ENCODE results near the gene FGA.

Gene FGA

DNA sequence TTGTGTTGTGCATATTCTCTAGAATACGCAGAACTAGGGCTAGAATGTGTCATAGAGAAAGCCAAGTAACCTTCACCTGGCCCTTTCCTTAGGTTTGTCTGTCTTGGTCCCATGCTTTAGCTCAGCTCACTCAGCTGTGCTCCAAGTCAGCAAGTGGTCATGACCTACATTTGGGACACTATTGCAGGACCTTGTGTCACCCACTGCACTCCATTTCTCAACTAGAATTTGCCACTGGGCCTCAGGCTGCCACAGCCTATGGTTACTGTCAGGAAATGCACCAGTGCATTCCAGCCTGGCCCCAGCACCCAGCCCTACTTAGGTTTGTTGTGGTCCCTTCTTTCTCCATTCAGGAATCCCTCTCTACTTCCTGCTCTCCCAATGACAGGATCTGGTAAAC lies 29.6 kb upstream of the FGA start:
- DNase-seq (ENCODE audit: insufficient read length, low spot score) (no peak), FAIRE-seq (no peak)
- no peak for TF ChIP-seq POLR2A (IDR thresholded peaks at IDR 0.05; ENCODE audit: low read depth, low read length)
- TF ChIP-seq POLR2AphosphoS5 (IDR thresholded peaks at IDR 0.05; ENCODE audit: low read depth, low read length) = no peak
- TF ChIP-seq POU2F2 (IDR thresholded peaks at IDR 0.05; ENCODE audit: low read depth, low read length) = no peak
- TF ChIP-seq SPI1 (IDR thresholded peaks at IDR 0.05; ENCODE audit: low read depth, low read length) = no peak
- no peak for TF ChIP-seq PAX5 (IDR thresholded peaks at IDR 0.05; ENCODE audit: insufficient read depth, low read length, severe bottlenecking)
- TF ChIP-seq TAF1 (IDR thresholded peaks at IDR 0.05; ENCODE audit: low read depth, low read length) = no peak

DNA sequence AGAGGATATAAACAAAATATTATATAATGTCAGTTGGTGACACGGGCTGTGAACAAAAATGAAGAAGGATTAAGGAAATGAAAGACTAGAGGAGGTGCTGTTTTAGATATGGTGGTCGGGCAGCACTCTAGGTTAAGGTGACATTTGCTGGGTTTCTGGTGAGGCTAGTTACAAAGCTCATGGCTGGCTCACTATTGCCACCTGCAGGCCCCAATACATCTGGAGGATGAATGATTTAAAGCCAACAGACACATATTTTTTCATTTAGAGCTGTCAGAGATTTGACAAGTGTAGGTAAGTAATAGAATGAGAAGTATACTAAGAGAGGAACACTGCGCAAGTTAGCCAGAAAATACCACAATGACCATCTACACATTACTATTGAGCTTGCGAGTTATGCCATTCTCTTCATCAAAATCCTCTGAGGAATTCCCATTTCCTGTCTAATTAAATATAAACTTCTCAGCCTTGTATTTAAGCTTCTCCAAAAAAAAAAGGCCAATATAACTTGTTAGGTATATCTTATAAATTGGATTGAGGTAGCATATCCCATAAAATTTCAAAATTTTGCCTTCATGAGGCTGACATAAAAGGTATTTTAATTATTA lies 28.3 kb upstream of the FGA start:
- no peak for TF ChIP-seq POU2F2 (IDR thresholded peaks at IDR 0.05; ENCODE audit: low read depth, low read length)
- TF ChIP-seq POLR2AphosphoS5 (IDR thresholded peaks at IDR 0.05; ENCODE audit: low read depth, low read length) = no peak
- no peak for TF ChIP-seq PAX5 (IDR thresholded peaks at IDR 0.05; ENCODE audit: insufficient read depth, low read length, severe bottlenecking)
- TF ChIP-seq TAF1 (IDR thresholded peaks at IDR 0.05; ENCODE audit: low read depth, low read length) = no peak
- TF ChIP-seq SPI1 (IDR thresholded peaks at IDR 0.05; ENCODE audit: low read depth, low read length) = no peak
- TF ChIP-seq POLR2A (IDR thresholded peaks at IDR 0.05; ENCODE audit: low read depth, low read length) = no peak
- FAIRE-seq = peak; percentile 63
- peak; percentile 4 for DNase-seq (ENCODE audit: insufficient read length, low spot score)

DNA sequence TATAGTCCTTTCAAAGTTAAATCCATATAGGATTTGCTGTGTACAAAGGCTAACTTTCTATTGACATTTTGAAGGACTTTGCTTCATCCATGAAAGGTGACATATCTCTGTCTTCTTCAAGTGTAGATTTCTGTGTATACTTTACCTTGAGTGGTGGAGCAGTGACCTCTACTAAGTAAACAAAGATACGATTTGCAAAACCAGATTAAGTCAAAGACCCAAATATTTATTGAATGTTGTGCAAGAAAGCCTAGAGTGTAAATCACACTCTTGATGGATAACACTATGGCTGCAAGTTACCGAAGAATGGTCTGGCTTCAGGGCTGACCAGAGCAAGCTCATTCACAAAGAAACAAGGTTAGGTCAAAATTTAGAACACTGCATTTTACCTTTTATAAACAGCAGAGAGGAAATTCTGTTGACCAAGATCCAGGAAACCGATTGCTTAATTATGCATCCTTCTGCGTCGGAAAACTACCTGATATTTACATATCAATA lies 27.3 kb upstream of the FGA start:
- peak; percentile 66 for FAIRE-seq
- no peak for TF ChIP-seq POU2F2 (IDR thresholded peaks at IDR 0.05; ENCODE audit: low read depth, low read length)
- TF ChIP-seq PAX5 (IDR thresholded peaks at IDR 0.05; ENCODE audit: insufficient read depth, low read length, severe bottlenecking) = no peak
- TF ChIP-seq POLR2A (IDR thresholded peaks at IDR 0.05; ENCODE audit: low read depth, low read length) = no peak
- TF ChIP-seq POLR2AphosphoS5 (IDR thresholded peaks at IDR 0.05; ENCODE audit: low read depth, low read length) = no peak
- TF ChIP-seq TAF1 (IDR thresholded peaks at IDR 0.05; ENCODE audit: low read depth, low read length) = no peak
- TF ChIP-seq SPI1 (IDR thresholded peaks at IDR 0.05; ENCODE audit: low read depth, low read length) = no peak

DNA sequence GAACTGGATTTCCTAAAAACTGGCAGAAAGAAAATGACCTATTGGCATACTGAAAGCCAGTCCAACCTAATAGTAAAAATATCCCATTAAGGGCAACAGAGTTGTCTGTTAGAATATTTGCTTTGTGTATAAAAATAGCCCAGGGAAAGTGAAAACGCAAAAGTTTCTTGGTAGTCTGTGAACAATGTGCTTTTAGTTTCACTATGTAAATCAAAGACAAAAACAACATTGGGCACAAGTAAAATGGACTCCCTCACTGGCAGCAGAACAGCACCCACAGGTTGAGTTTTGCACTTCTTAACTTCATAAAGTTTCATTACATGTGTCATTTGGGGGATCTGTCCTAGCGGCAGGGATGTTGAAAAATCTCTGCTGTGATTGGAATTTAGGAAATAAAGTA lies 26.2 kb upstream of the FGA start:
- FAIRE-seq (no peak), DNase-seq (ENCODE audit: insufficient read length, low spot score) (peak; percentile 1)
- TF ChIP-seq POLR2AphosphoS5 (IDR thresholded peaks at IDR 0.05; ENCODE audit: low read depth, low read length) (no peak), SPI1 (IDR thresholded peaks at IDR 0.05; ENCODE audit: low read depth, low read length) (no peak), POLR2A (IDR thresholded peaks at IDR 0.05; ENCODE audit: low read depth, low read length) (no peak), TAF1 (IDR thresholded peaks at IDR 0.05; ENCODE audit: low read depth, low read length) (no peak), POU2F2 (IDR thresholded peaks at IDR 0.05; ENCODE audit: low read depth, low read length) (no peak), PAX5 (IDR thresholded peaks at IDR 0.05; ENCODE audit: insufficient read depth, low read length, severe bottlenecking) (no peak)

More for the DNA sequence above, 27.3 kb upstream of the FGA start:
- no peak for DNase-seq (ENCODE audit: insufficient read length, low spot score)

DNA sequence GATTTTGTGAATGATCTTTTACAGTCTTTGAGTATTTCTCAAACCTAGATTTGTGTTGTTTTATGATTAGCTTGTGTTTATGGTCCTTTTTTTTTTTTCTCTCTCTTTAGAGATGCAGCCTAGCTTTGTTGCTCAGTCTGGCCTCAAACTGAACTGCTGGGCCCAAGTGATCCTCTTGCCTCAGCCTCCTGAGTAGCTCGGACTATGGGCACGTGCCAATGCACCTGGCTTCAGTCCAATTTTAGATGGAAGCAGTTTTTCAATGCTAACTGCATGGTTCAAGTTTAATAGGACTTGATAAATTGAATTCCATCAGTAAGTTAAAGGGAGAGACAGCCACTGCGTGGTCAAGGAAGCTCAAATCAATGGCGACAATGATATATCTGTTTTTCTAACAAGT lies 25.7 kb upstream of the FGA start:
- FAIRE-seq = peak; percentile 35
- no peak for DNase-seq (ENCODE audit: insufficient read length, low spot score)
- TF ChIP-seq POLR2AphosphoS5 (IDR thresholded peaks at IDR 0.05; ENCODE audit: low read depth, low read length) (no peak), POLR2A (IDR thresholded peaks at IDR 0.05; ENCODE audit: low read depth, low read length) (no peak), TAF1 (IDR thresholded peaks at IDR 0.05; ENCODE audit: low read depth, low read length) (no peak)

DNA sequence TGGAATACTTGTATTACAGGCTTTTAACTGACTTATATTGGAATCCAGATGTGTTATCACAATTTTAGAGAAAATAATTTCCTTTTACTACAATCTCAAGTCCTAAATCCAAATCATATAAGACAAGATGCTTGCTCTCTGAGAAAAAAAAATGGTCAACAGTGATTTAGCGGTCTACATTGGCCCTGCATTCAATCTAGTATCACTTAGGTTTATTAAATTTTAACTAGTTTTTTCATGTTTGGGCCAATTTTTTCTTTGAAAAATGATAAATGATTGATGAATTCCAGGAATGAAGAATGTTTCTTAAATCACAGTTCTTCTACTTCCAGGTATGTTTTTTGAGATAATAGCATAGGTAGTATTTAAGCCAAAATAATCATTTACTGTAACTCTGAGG lies 24.7 kb upstream of the FGA start:
- no peak for DNase-seq (ENCODE audit: insufficient read length, low spot score)
- no peak for FAIRE-seq
- TF ChIP-seq SPI1 (IDR thresholded peaks at IDR 0.05; ENCODE audit: low read depth, low read length) (no peak), TAF1 (IDR thresholded peaks at IDR 0.05; ENCODE audit: low read depth, low read length) (no peak), POLR2A (IDR thresholded peaks at IDR 0.05; ENCODE audit: low read depth, low read length) (no peak), POU2F2 (IDR thresholded peaks at IDR 0.05; ENCODE audit: low read depth, low read length) (no peak), PAX5 (IDR thresholded peaks at IDR 0.05; ENCODE audit: insufficient read depth, low read length, severe bottlenecking) (no peak)

DNA sequence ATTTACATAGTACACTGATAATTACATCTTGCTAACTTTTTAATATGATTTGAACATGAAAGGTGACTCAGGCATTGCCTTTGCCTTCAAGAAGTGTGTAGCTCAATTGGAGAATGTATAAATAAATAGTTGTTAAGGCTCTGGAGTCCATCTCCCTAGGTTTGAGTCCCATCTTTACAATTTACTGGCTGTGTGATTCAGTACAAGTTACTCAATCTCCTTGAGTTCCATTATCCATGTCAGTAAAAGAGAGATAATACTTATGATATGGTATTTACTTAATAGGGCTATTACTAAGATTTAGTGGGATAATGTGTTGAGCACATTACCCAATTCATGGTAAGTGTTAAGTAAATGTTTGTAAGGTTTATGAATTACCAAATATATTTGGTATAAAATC lies 23.8 kb upstream of the FGA start:
- no peak for FAIRE-seq
- TF ChIP-seq POLR2A (IDR thresholded peaks at IDR 0.05; ENCODE audit: low read depth, low read length) = no peak
- TF ChIP-seq SPI1 (IDR thresholded peaks at IDR 0.05; ENCODE audit: low read depth, low read length) = no peak
- TF ChIP-seq POLR2AphosphoS5 (IDR thresholded peaks at IDR 0.05; ENCODE audit: low read depth, low read length) = no peak
- no peak for TF ChIP-seq POU2F2 (IDR thresholded peaks at IDR 0.05; ENCODE audit: low read depth, low read length)
- no peak for TF ChIP-seq TAF1 (IDR thresholded peaks at IDR 0.05; ENCODE audit: low read depth, low read length)
- TF ChIP-seq PAX5 (IDR thresholded peaks at IDR 0.05; ENCODE audit: insufficient read depth, low read length, severe bottlenecking) = no peak
- DNase-seq (ENCODE audit: insufficient read length, low spot score) = no peak

DNA sequence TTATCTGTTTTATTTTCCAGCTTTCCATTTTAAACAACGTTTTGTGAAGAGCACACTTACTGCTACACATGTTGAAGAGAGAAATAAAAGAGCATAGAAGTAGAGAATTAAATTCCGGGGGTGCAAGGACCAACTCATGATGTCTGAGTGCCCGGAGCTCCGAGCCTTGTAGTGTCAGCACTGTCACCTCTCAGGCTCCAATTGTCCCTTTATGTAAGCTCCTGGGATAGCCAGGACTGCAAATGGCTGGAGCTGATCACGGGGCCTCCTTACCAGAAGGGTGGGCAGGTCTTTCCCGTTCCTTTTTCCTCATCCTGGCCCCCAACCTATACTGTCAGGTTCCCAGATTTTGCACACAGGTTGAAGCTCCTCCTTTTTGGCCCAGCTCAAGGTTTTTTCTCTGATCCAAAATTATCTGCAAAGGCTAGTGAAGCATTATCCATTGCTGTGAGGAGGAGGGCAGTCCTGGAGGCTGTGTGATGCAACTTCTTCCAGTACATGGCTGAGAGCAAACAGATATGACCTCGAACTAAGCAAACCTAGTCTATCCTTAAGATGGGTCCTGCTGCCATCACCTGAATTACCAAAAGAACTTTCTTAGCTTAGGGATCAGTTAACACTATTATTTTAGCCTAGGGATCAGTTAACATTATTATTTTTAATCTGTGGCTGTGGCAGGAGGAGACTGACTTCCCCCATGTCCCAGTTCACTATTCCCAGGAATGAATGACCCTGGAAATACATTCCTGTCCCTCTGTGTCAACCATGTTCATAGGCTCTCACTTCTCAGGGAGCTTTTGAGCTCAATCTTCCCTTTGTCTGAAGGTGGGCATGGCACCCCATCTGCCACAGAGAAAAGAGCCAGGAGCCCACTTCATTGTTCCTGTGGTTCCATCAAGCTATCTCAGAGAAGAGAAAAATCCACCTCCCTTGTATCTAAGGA lies 22.2 kb upstream of the FGA start, which contains the start of gene FGG:
FGG (minus strand) TSS at position 185 of the 943 bp plus-strand sequence; CDS start at position 138, 47 bp downstream.
- no peak for DNase-seq (ENCODE audit: insufficient read length, low spot score)
- FAIRE-seq = no peak
- TF ChIP-seq POU2F2 (IDR thresholded peaks at IDR 0.05; ENCODE audit: low read depth, low read length) (no peak), TAF1 (IDR thresholded peaks at IDR 0.05; ENCODE audit: low read depth, low read length) (no peak), POLR2A (IDR thresholded peaks at IDR 0.05; ENCODE audit: low read depth, low read length) (no peak), POLR2AphosphoS5 (IDR thresholded peaks at IDR 0.05; ENCODE audit: low read depth, low read length) (no peak), SPI1 (IDR thresholded peaks at IDR 0.05; ENCODE audit: low read depth, low read length) (no peak), PAX5 (IDR thresholded peaks at IDR 0.05; ENCODE audit: insufficient read depth, low read length, severe bottlenecking) (no peak)

DNA sequence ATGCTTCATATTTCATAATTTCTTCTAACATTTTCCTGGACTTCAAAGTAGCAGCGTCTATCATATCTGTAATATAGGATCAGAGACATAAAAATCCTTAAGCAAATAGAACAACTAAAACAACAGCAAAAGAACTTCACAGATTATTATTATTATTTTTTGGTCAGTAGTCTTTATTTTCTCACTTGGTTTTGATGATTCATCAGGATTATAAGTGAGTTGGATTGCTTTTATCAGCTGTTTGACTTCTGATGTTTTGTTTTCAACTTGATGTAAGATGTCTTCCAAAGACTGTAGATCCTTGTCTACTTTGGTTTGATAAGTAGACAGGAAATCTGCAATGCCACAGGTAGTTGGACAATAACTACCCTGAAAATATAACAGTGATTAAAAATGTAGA lies 21.3 kb upstream of the FGA start:
- TF ChIP-seq SPI1 (IDR thresholded peaks at IDR 0.05; ENCODE audit: low read depth, low read length) (no peak), POLR2A (IDR thresholded peaks at IDR 0.05; ENCODE audit: low read depth, low read length) (no peak), PAX5 (IDR thresholded peaks at IDR 0.05; ENCODE audit: insufficient read depth, low read length, severe bottlenecking) (no peak), POU2F2 (IDR thresholded peaks at IDR 0.05; ENCODE audit: low read depth, low read length) (no peak), POLR2AphosphoS5 (IDR thresholded peaks at IDR 0.05; ENCODE audit: low read depth, low read length) (no peak), TAF1 (IDR thresholded peaks at IDR 0.05; ENCODE audit: low read depth, low read length) (no peak)
- FAIRE-seq (no peak), DNase-seq (ENCODE audit: insufficient read length, low spot score) (no peak)

Measured in GM12891 (cell line).